ENCODE measurements around the gene RNF150.
"Not testable (repeated sequence)": the region's sequence is repeated elsewhere in the genome, so short reads cannot be mapped to it uniquely, and the experiment has no call there.

RNF150 gene

GRCh38 chr4:140812916-140813315, 320.4 kb downstream of the RNF150 start:
- no peaks in the 10 kb centered on the region for H3K36me3 Mint-ChIP-seq
- ATAC-seq (no peak), DNase-seq (ENCODE audit: low spot score in 2 of 2) (no peak)
- peaks cover 2% of the 10 kb centered on the region for H3K9me3 Mint-ChIP-seq
- H3K4me3 Mint-ChIP-seq = no peak overlapping the region
- H3K27ac Mint-ChIP-seq = no peak overlapping the region
- no peaks in the 10 kb centered on the region for H3K4me1 Mint-ChIP-seq

GRCh38 chr4:140811429-140811828, 321.8 kb downstream of the RNF150 start:
- DNase-seq (ENCODE audit: low spot score in 2 of 2) (no peak), ATAC-seq (no peak)
- Mint-ChIP-seq H3K36me3 (no peaks in the 10 kb centered on the region), H3K4me1 (no peaks in the 10 kb centered on the region), H3K9me3 (peaks cover 2% of the 10 kb centered on the region), H3K4me3 (no peak overlapping the region), H3K27ac (no peak overlapping the region)

- H3K36me3 Mint-ChIP-seq; DNase-seq (ENCODE audit: low spot score in 2 of 2); H3K4me3 Mint-ChIP-seq; H3K27ac Mint-ChIP-seq; H3K9me3 Mint-ChIP-seq; H3K4me1 Mint-ChIP-seq; ATAC-seq: not testable (repeated sequence)
Measured at GRCh38 chr4:140810591-140811169, 322.6 kb downstream of the RNF150 start.

All from stimulated activated effector memory CD8-positive, alpha-beta T cell treated with anti-CD3 and anti-CD28 coated beads, Interleukin-12 subunit alpha, Interleukin-12 subunit beta, amount 100 ng/mL, for 72 hours (primary cell).